DMS114 treated with DMSO at 0.1 percent for 48 hours (cell line): ENCODE data around the gene CLRN3.

Source experiments
- DNase-seq: peaks from one replicate; lab custom pipeline; 2025; ENCODE audit not compliant: unreplicated experiment; lab: John Stamatoyannopoulos, UW

The CLRN3 gene

DNA sequence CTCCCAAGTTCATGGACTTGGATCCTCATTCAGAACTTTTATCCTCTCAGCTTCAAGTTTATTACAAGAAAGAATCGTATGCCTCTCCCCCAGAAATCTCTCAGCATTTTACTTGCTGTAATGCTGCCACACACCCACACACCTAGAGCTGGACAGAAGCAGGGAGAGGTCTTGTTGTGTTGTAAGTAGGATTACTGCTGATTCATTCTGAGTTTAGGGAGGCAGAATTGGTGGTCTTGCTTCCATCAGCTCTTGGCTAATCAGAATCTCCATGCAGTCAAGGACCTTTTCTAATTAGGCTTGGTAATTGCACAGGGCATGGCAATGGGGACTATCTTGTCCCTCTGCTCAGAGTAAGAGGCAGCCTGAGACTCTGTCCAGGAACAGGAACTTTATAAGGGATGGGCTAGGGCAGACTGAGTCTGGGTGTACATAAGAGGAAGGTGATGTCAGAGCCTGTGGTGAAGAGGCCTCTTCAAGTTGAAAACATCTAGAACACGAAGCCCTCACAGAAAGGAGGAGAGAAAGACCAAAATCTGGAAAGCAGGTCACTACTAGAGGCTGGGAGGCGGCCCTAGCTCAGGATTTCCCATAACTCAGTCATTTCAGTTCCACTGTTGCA is 7.1 kb upstream of the CLRN3 start:
- DNase-seq: no peak

DNA sequence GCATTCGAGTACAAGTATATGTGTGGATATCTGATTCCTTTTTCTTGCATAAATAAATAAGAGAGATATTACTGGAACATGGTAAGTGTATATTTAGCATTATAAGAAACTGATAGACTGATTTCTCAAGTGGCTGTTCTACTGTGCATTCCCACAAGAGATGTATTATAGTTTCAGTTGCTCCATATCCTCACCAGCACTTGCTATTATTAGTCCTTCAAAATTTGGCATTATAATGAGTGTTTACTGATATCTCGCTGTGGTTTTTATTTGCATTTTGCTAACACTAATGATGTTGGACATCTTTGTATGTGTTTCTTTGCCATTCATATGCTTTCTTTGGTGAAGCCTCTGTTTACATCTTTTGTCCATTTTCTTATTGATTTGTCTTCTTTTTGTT is 4.4 kb upstream of the CLRN3 start:
- DNase-seq: no peak

DNA sequence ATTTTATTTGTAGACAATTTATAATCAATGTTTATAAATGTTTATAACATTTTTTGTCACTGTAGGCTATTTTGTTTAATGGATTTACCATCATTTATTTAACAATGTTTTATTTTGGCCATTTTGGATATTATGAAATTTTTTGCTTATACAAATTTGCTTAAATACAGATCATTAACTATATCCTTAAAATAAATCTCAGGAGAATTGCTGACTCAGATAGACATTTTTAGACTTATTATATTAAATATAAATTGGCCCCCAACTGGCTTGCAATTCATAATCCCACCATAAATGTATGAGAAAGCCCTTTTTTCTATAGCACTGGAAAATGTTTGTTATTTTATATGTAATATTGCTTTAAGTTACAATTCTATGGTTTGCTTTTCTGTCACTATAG is 3.8 kb upstream of the CLRN3 start:
- DNase-seq: no peak

DNA sequence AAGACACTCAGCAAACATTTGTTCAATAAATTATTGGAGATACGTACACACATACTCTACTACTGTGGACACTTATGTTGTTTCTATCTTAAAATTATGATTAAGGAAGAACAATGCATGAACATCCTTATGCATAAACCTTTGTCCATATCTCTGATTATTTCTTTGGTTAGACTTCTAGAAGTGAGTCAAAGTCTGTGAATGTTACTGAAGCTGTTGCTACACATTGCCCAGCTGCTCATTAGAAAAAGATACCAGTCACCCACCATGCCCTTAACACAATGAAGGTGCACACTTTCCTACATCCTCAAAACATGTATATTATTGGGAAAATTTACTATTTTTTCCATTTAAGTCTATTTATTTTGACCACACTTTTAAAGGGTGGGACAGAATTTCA is 1.4 kb upstream of the CLRN3 start:
- DNase-seq: no peak

DNA sequence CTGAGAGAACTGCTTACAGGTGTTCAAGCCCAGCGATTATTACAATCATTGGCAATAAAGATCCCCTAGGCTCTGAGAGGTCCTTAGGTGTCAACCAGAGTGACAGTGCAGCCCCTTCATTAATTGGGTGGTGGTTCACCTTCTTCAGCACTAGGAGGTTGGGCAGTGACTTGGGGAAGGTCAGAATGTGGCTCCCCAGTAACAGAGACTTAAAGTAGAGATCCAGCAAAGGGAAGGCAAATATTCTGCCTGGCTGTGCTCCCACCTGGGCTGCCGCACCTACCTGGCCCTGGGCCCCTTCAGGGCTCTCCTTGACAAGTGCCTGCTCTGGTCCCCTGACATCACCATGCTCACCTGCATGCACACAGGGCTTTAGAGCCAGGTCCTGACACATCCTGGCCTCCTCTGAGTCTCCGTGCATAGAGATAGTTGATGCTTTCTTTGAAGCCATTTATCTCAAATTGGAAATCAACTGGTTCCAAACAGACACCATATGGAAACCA is 1.9 kb downstream of the CLRN3 start:
- no peak for DNase-seq

DNA sequence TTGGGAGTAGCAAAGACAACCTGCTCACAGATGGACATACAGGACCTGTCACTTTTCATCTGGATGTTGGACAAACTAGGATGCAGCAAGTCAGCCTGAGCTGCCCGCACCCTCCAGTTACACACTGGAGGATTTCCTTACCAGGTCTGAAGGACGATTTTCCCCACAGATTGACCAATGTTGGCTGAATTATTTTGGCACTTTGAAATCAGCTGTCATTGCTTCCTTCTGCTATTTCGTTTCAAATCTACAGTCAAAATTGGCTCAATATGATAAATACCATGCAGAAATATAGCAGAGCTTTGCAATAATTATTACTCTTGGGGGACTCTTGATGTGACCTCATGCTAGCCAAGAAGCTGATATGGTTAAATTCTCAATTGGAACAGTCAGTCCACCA is 2.5 kb downstream of the CLRN3 start:
- no peak for DNase-seq

- no peak for DNase-seq
Observed at GRCh38 chr10:127889605-127890195, 3.0 kb downstream of the CLRN3 start.

DNA sequence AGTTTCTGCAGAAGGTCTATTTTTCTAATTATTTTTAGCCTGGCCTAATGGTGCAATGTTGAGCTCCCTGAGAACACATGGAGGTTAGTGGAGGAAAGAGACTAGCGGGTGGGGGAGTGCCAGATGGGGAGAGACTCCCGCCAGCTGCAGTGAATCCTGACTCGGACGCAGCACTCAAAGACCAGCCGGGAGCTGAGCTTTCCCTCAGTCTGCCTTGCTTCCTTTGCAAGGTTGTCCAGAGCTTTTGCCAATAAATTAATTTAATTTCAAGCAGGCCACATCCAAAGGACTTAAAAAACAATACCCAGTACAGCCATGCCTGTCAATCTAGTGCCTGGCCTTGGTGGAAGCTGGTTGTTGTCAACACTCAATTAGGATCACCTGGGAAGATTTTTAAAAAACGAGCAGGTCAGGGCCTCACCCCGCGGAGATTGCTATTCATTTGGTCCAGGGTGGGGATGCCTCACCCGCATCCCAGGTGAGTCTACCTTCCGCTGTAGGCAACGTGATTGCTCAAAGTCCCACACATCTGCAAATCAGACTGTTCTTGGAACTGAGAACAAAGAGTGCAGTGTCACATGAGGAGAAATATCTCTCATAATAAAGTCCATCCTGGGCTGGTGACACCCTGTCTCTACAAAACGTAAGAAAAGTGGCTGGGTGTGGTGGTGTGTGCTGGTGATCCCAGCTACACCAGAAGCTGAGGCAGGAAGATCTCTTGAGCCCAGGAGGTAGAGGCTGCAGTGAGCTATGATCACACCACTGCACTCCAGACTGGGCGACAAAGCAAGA is 4.0 kb downstream of the CLRN3 start:
- DNase-seq: no peak

DNA sequence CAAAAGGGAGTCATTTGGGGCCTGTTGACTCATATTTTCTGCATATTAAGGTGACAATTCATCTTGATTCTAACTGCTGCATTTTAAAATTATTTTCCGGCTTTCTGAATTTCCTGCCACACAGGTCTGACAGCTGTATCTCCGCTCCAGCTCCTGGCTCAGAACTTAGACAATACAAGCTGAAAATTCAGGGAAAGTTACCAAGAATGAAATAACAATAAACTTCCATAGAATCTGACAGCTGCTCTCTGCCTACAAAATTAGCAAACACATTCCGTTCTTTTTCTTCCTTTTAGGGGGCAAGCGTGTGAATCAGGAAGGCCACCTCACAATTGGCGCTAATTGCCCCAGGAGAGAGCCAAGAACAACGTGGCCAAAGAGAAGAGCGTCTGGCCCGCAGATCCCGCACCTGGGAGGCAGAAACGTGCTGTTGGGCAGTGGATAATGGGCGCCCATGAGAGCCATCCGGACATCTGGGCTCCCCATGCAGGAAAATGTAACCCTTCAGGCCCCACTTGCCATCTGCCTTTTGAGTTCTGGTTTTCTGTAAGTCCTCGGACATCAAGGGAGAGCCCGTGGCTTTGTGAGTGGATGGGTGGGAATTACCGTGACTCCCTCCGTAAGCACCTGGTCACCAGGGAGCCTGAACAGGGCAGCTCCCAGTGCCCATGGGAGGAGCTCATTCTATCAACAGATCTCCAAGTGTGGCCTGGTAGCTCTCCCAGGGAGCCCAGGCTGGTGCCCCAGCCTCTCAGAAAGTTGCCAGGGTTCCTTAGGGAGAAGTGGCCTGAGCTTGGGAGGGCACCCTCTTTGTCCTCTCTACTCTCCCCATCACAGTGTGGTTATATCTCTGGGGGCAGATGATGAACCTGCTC is 5.0 kb downstream of the CLRN3 start:
- DNase-seq: no peak

DNA sequence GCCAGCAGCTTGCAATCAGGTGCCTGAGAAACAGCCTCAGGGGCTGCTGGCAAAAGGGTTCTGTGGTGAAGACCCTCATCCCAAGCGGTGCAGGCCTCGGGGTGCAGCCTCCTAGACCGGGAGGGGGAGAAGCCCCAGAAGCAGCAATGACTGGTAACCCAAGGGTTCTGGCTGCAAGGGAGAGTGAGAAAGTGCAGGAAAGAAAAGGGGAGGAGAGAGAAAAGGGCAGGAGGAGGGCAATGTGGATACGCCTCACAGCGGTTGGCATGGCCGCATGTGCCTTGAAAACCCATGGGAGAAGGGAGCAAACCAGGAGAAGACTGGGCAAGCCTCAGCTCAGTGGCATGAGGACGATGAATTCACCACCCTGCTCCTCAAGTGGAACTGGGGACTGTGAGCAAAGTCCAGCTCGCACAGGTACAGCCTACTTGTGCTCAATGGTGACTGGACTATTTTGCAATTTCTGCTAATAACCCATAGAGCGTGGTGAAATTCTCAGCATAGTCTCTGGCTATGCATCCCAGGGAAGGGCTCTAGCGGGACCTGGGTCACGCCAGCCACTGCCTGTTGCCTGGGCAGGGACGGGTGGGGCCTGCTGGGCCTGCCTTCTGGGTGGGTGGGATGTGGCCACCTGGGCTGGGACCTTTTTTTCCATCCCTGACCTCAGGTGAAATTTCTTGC is 6.2 kb downstream of the CLRN3 start:
- DNase-seq: no peak

DNA sequence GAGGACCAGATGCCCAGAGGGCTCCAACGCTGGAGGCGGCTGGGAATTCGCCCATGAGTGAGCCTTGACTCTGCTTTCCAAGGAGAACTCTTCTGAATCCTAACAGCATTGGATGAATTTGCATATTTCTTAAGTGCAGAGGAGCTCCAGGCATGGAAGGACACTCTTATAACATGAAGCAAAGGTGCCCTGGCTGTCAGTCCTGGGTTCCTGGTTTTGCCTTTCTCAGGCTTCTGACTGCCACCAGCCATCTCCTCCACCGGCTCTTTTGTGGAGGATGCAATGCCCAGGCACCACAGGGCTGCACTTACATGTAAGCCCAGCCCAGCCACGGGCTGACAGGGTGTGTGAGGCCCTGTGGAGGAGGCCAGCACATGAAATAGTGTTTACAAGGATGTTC is 8.2 kb downstream of the CLRN3 start:
- DNase-seq: no peak

DNA sequence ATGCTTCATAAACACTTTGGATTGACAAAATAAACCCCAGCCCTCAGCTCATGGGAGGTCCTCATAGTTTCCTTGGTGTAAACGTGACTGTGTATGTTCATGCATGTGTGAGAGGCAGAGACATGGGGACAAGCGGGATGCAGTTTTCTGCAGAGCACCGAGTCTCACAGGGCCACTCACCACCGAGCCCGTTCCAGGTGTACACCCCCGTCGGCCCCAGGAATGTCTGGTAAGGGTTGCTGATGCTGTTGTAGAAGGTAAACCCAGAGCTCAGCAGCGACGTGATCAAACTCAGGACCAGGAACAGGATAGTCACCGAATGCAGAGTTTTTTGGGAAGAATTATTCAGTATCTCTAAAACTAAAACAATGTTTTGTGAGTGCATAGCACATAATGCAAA is 9.2 kb downstream of the CLRN3 start:
- DNase-seq: no peak

- DNase-seq: no peak
Observed at GRCh38 chr10:127882801-127883459, 9.8 kb downstream of the CLRN3 start.

DNA sequence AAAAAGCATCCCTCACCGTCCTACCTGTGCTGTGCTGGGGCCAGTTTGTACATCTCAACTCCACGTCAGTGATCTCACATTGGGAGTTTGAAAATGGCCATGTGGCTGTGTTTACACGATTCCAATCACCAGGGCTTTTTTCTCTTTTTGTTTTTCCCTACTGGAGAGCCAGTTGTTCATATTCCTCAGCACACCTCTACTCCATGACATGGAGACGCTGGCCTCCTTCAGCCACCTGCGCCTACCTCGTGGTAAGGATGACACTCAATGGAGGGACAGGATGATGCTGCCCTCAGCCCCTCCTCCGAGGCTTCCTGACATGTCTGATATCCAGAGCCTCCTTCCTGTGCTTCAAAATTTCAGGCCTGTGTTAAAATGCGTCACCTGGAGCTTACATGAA is 10.3 kb downstream of the CLRN3 start:
- no peak for DNase-seq

DNA sequence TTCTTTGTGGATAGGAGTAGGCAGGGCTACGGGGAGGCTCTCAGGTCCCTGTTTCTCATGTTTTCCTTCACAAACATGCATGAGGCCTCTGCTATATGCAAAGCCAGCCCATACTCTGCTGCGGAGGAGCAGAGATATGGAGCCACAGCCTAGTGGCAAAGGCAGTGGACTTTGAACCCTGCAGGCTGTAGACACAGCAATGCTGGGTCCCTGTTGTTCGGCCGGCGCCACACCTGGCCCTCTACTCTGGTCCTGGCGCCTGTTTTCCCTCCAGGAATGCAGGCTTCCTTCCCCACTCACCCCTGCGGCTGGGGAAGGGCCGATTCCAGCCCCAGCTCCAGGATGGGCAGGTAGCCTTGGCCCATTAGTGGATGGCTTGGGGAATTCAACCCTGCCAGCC is 11.5 kb downstream of the CLRN3 start:
- no peak for DNase-seq

DNA sequence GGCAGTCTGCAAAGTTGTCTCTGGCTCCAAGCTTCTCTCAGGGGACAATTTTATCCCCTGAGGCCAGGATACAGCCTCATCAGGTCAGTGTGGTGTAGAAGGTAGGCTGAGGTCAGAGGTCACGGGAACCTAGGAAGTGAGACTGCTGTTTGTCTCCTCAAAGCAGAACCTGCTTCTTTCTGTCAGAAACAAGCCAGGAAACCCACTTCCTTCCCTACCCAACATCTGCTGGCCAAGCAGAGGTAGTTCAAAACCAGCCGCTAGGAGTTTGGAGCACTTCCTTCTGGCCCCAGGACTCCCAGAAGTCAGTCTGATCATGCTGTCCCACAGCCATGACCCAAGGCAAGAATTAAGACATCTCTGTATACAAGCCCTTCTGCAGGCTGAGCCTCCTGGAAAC is 12.2 kb downstream of the CLRN3 start:
- no peak for DNase-seq

- DNase-seq: no peak
Observed at GRCh38 chr10:127878475-127879055, 14.2 kb downstream of the CLRN3 start.

DNA sequence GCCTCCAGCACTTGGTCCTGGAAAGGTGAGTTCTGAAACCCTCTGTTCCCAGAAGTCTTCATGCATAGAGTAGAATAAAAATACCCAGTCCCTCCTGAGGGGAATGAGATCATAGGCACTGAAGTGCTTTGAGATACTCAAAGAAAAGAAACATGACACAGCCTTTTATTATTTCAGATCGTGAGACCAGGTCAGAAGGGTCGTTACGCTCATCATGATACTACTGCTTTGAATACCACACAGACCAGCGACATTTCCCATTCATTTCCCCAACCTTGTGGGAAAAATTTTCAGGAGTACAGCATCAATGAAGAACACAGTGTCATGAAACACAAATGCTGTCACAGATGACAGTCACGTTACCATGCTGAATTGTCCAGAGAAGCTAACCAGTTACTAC is 15.0 kb downstream of the CLRN3 start:
- DNase-seq: no peak

GRCh38 chr10:127877116-127877515 is 15.6 kb downstream of the CLRN3 start:
- no peak for DNase-seq

- no peak for DNase-seq
Observed at GRCh38 chr10:127875916-127876315, 16.8 kb downstream of the CLRN3 start.
